T-helper 22 cell (primary cell): ENCODE measurements around the gene AAMDC.
"Not testable (repeated sequence)": the region's sequence is repeated elsewhere in the genome, so short reads cannot be mapped to it uniquely, and the experiment has no call there.

Source experiments
- DNase-seq: peaks from one replicate; pipeline ENCODE4 v3.0.0-alpha.2; 2020; ENCODE audit warnings: low read depth

The AAMDC gene

DNA sequence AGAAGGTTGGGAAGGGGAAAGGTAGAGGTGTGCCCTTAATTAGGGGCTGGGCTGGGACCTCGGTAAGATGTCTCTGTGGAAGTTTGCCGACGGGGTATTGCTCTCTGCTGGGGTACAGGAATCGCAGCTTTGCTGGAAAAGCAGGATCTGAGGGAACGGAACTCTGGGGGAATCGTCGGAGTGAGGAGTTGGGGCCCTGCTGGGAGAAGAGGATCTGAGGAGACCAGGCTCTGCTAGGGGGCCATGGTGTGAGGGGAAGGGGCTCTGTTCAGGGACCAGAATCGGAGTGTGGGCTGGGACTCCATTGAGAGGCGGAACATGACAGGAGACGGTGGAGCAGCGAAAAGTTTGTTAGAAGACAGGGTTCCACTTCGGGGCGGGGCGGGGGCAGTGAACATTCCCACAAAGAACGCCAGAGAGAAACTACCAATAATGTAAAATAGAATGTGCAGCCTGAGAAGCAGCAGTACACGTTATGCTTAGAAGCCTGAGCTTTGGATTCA, 456 bp downstream of the AAMDC start:
- DNase-seq: no peak

DNA sequence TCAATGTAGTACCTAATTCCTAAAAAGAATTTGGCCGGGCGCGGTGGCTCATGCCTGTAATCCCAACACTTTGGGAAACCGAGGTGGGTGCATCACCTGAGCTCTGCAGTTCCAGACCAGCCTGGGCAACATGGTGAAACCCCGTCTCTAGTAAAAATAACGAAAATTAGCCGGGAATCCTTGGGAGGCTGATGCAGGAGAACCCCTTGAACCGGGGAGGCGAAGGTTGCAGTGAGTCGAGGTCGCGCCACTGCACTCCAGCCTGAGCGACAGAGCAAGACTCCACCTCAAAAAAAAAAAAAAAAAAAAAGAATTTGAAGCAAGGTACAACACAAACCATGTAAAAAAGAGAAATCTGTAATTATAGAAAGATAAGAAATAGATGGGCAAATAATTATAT, 1.2 kb downstream of the AAMDC start:
- not testable (repeated sequence) for DNase-seq

DNA sequence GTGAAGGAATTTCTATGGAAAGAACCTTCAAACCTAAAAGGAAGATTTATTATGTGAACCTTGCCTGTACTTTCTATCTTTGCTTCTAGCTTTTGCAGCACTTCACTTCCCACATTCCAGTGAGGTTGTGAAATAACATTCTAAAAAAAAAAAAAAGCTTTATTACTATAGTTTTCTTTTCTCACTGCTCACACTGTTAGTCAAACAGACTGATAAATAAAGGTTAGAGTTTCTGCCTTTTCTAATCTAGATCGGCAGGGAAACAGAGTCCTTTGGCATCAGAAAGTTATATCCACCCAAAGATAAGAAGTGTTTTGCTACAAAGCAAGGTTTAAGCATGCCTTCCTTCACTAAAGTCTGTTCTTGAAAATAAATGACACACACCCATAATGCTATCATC, 2.8 kb downstream of the AAMDC start:
- DNase-seq: no peak

DNA sequence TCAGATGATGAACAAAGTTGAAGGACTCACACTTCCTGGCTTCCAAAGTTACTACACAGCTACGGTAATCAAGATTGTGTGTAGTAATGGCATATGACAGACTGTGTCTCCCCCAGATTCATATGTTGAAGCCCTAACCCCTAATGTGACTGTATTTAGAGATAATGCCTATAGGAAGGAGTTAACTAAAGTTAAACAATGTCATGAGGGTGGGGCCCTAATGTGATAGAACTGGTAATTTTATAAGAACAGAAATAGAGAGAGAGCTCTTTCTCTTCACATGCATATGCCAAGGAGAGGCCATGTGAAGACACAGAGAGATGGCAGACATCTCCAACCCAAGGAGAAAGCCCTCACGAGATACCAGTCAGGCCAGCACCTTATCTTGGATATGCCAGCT, 8.0 kb downstream of the AAMDC start:
- no peak for DNase-seq

DNA sequence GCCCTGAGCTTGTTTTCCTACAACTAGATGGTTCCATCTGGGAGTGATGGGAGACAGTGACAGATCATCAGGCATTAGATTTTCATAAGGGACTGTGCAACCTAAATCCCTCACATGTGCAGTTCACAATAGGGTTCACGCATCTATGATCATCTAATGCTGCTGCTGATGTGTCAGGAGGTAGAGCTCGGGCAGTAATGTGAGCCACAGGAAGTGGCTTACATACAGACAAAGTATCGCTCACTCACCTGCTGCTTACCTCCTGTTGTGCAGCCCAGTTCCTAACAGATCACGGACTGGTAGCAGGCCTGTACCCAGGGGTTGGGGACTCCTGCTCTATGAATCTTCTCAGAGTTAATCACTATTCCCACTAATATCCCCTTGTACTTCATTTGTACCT, 12.4 kb downstream of the AAMDC start:
- no peak for DNase-seq

DNA sequence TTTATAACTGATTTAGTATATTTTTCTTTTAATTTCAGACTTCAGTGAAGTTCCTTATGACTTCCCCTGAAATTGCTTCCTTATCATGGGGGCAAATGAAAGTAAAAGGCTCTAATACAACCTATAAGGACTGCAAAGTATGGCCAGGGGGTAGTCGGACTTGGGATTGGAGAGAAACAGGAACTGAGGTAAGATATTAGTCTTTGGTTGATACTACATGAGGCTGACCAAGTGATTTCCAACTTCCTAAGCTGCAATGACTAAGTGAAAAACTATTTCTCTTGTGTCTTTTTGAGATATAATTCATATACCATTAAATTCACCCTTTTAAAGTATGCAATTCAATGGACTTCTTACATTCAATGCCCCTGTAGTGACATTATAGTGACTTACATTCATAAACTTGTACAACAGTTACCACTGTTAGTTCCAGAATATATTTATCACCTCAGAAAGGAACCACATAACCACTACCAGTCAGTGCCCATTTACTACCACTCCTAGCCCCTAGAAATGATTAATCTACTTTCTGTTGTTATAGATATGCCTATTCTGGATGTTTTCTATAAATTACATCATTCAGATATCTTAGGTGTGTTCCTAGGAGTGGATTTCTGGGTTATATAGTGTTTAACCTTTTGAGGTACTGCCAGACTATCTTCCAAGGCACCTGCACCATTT, 21.6 kb downstream of the AAMDC start:
- DNase-seq: no peak

DNA sequence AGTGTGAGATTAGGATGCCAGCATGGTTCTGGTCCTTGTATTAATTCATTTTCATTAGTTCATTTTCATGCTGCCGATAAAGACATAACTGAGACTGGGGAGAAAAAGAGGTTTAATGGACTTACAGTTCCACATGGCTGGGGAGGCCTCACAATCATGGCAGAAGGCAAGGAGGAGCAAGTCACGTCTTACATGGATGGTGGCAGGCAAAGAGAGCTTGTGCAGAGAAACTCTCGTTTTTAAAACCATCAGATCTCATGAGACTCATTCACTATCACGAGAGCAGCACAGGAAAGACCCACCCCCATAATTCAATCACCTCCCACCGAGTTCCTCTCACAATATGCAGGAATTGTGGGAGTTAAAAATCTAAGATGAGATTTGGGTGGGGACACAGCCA, 22.8 kb downstream of the AAMDC start:
- DNase-seq: not testable (repeated sequence)

DNA sequence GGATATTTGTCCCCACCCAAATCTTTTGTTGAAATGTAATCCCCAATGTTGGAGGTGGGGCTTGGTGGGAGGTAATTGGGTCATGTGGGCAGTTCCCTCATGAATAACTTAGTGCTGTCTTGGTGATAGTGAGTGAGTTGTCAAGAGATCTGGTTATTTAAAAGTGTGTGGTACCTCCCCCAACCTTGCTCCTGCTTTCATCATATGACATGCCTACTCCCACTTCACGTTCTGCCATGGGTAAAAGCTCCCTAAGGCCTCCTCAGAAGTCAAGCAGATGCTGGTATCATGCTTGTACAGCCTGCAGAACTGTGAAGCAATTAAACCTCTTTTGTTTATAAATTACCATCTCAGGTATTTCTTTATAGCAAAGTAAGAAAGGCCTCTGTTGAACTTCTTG, 30.6 kb downstream of the AAMDC start:
- DNase-seq: no peak

DNA sequence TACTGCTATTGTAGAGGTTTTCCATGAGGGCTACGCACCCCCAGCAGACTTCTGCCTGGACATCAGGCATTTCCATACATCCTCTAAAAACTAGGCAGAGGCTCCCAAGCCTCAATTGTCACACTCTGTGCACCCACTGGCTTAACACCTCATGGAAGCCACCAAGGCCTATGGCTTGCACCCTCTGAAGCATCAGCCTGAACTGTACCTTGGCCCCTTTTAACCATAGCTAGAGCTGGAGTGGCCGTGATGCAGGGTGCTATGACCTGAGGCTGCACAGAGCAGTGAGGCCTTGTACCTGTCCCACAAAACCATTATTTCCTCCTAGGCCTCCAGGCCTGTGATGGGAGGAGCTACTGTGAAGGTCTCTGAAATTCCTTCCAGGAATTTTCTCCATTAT, 33.9 kb downstream of the AAMDC start:
- no peak for DNase-seq

DNA sequence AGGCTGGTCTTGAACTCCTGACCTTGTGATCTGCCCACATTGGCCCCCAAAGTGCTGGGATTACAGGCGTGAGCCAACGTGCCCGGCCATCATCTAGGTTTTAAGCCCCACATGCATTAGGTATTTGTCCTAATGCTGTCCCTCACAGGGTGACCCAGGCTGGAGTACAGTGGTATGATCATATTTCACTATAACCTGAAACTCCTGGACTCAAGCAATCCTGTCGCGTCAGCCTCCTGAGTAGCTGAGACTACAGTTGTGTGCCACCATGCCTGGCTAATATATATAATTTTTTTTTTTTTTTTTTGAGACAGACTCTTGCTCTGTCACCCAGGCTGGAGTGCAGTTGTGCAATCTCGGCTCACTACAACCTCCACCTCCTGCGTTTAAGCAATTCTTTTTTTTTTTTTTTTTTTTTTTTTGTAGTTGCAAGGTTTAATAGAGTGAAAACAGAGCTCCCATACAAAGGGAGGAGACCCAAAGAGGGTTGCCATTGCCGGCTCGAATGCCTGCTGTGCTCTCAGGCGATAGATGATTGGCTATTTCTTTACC, 37.0 kb downstream of the AAMDC start:
- not testable (repeated sequence) for DNase-seq

DNA sequence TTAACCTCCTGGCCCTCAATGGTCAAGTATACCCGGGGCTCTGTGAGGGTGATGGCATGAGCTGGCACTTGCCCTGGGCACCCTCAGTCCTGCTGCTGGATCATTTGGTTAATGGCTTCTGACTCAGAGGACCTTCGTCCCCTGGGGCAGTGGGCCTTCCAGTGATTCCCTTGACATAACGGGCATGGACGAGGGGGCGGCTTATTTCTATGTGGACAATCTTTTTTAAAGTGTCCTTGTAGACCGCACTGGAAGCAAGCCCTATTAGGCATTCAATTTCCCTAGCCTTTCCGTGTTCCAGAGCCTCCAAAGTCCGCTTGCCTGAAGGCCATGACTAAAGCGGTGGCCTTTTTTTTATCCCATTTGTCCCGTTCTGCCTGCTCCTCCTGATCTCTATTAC, 40.5 kb downstream of the AAMDC start:
- DNase-seq: not testable (repeated sequence)

DNA sequence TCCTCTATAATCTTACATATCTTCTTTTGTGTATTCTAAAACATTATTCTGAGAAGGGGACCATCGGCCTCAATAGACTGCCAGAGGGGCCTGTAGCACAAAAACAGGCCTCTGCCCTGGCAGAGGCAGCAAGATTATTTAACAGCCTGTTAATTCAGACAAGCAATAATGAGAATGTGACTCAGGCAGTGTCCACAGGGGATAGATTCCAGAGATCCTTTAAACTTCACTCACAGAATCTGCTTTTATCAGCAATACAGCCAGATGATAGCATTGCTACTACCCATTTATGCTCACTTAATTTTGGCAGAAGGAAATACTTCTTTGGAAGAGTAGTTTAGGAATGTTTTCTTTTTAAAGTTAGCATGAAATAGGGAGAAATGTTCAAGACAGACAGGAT, 44.9 kb downstream of the AAMDC start:
- no peak for DNase-seq

DNA sequence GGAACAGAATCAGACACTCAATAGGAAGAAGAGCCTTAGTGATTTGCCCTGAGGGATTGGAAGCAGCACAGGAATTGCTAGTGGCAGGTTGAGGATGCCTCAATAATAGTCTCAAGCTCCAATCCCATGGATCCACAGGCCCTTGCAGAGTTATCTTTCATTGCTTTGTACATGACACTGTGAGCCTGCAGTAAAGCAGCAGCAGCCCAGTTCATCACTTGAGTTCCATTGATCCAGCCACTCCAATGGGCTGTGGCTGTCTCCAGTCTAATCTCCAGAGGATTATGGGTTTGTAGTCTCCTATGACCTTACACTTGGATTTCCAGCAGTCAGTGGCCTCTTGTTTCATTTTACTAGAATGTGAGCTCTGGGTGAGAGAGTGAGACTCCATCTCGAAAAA, 45.4 kb downstream of the AAMDC start:
- no peak for DNase-seq

DNA sequence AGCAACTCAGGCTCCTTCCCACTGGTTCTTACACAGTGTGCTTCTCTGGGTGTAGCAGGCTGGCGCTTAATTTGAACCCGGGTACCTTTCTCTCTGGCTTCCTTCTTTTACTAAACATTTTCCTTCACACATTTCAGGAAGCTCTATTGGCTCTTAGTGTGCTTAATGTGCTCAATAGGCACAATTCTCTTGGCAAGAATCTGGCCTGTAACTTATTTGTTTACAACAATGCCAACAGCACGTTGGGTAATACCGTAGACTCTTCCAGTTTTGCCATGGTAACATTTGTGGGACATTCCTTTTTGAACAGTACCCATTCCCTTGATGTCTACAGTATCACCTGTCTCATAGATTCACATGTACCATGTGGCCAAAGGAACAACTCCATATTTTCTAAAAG, 47.8 kb downstream of the AAMDC start:
- no peak for DNase-seq

DNA sequence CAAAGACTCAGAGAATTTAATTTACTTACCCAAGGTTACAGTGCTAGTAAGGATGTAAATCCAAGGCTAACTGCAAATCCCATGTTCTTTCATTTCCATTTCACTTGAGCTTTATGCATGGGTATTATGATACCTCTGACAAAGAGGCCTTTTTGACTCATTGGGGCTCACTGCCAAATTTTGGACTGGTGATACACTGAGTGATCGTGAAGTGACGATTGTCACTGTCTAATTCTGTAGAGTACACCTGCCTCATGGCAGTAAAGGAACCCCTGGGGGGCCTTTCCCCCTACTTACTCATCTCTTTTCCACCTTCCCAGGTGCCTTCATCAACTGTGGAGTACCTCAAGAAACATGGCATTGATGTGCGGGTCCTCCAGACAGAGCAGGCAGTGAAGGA, 50.9 kb downstream of the AAMDC start:
- no peak for DNase-seq

DNA sequence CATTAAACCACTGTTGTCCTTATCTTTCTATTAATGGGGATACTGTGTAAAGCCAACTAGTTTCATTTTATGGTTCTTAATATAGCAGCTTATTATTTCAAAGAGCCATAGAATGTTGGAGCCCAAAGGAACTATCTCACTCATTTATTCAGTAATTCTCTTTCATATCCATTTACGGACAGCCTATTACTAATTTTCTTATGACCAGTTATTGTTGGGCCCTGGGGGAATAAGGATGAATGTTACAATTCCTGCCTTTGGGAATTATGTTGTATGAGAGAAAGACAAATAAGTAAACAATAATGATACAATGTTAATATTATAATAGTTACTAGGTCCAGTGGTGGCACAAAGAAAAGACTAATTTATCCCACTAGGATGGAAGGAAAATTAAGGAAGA, 52.4 kb downstream of the AAMDC start:
- no peak for DNase-seq

DNA sequence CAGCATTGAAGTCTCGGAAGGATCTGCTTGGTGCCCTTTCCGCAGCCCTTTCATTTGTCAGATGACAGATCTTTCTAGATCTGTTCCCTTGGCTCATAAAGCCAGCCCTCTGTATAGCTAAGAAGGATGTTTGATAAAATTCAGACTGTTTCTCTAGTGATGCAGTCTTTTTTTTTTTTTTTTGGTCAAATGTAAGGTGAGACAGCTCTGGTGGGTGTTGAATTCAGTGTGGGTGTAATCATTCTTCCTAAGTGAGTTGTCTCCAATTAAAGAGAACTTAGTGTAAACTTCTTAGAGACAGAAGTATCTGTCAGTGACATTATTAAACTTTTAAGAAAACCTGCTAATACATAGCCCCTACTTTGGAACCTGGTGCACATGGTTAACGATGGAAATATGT, 53.3 kb downstream of the AAMDC start:
- no peak for DNase-seq

DNA sequence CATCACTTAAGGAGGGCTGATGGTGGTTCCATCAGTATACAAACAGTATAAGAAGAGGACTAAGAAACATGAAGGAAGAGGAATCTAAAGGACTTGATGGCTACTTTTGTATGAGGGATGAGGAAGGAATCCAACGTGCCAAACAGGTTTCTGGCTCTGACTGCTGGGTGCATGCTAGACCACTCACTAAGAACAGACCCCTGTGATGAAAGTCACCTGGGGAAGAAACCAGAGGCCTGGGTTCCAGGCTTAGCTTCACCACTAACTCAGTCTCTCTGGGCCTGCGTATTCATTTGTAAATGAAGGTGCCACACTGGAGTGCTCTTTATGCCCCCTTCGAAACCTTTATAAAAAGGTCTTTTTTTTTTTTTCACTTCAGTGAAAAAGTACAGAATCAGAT, 55.1 kb downstream of the AAMDC start:
- no peak for DNase-seq

DNA sequence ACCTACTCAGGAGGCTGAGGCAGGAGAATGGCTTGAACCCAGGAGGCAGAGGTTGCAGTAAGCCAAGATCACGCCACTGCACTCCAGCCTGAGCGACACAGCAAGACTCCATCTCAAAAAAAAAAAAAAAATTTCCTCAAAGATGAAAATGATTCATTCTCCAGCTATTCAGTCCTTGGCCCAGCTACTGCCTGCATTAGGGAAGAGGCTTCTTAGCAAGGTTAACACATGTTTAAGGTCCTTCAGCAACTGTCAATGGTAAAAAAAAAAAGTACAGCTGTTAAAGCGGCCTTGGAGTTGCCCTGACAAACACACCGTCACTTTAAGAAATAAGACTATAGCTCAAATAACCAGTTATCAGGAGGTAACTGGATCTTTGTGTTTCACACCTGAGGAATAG, 57.3 kb downstream of the AAMDC start:
- DNase-seq: not testable (repeated sequence)

DNA sequence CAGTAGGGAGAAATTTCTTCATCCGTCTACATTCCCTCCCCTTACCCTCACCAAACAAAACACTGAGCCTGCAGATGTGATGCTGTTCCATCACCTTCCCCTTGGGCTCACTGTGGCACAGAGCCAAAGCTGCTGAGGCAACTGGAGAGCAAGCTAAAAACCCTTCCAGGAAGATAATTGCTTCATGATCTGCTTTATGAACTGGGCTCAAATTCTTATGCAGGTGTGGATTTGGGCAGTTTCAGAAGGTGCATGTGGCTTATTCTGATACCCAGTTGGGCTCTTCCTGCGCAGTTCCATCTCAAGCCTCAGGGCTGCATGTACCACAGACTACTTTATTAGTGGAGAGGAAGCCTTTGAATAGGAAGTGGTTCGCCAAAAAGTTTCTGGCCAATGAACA, 58.3 kb downstream of the AAMDC start:
- DNase-seq: no peak

DNA sequence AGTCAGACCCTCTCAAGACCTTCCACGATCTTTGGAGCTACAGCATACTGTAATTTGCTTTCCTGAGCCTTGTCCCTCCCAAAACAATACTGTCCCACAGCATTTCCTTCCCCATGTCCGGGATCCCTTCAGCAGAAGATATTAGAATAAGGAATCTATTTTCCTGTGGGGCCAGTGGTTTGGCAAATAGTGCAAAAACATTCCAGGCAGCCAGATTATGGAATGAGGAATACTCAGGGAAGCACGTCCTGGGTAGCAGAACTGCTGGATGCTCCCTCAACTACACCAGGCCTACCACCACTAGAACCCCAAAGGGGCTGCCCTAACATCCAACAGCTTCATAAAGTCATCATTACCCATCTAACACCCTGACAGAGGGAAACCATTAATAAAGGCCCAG, 61.5 kb downstream of the AAMDC start:
- no peak for DNase-seq

DNA sequence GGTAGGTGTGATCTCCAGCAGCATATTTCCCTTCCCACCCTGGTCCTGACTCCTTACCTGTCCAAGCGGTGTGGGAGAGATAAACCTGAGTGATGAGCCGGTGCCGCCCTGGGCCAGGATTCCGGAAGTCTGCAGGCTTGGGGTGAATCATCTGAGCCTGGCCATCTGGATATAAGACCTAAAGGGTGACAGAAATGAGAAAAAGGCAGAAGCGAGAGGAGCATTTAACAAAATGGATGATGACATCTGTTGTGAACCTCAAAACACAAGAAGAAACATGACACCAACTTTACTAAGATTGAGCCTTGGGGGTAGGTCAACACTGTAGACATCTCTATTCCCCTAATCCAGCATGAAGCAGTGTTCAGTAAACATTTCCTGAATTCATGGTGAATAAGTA, 62.8 kb downstream of the AAMDC start:
- DNase-seq: no peak

DNA sequence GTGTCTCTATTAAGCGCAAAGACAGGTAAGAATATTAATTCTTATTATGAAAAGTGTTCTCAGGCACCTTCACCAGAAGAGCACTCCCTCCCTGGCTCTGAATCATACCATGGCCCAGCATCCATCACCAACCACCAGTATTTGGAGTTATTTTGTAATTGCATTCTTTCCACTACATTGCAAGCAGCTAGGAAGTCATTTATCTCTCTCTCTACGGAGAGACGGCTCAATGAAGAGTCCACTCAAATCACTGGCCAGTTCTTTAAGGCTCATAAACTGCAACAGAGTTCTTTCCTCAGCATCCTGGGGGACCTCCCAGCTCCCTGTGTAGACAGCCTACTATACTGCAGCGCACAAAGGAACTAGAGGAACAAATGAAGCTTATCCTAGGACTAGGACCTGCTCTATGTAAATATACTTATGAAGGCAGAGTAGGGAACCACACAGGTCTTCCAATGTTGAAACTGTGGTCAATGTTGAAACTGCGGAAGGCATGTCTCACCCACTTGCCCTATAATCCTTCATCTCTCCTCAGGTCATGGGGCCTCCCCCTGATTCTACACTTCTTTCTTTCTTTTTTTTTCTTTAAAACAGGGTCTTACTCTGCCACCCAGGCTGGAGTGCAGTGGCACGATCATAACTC, 63.4 kb downstream of the AAMDC start:
- DNase-seq: no peak

DNA sequence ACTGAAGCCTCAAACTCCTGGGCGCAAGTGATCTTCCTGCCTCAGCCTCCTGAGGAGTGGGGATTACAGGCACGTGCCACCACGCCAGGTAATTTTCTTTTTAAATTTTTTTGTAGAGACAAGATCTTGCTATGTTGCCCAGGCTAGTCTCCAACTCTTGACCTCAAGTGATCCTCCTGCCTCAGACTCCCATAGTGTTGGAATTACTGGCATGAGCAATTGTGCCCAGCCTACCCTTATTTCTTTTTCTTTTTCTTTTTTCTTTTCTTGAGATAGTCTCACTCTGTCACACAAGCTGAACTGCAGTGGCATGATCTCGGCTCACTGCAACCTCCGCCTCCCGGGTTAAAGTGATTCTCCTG, 63.9 kb downstream of the AAMDC start:
- DNase-seq: no peak
